HCT116 (cell line): Measurements from ENCODE around the gene ANKRD10. TPM values are rescaled to one million over a fixed set of nuclear protein-coding genes. Genes with fewer than 3 reads are reported as not detected.

Experiments
- ATAC-seq: fragments of 200-7000 bp; cut with Tn5 transposase; 2 replicates; pipeline ENCODE4 v1.9.1; 2020; ENCODE audit warnings: mild to moderate bottlenecking, moderate library complexity
- BruUV-seq: library from RNA; stranded (reverse); fragments of 400-500 nt; replicated peaks from 2 replicates; lab custom pipeline; 2021; lab: Mats Ljungman, UMichigan
- CTCF ChIA-PET: fragments of 300-600 bp; sonication (Branson Sonifier 250); formaldehyde crosslinking; loops from one replicate; lab custom pipeline; 2021; ENCODE audit warnings: antibody characterized with exemption; lab: Charles Lee
- POLR2A ChIA-PET: fragments of 300-600, 350-600 bp; sonication (Branson Sonifier 250); formaldehyde crosslinking; loops from one replicate; lab custom pipeline; 2021; ENCODE audit warnings: antibody characterized with exemption; lab: Charles Lee
- RAD21 ChIA-PET, 2 experiments: fragments of 300-600 bp; sonication (Branson Sonifier 250); formaldehyde crosslinking; loops; one replicate each; lab custom pipeline; 2023; ENCODE audit warnings: low total read pairs in 2 of 2; ENCODE audit not compliant: uncharacterized antibody in 2 of 2, unreplicated experiment in 2 of 2, low non-redundant PET in 1 of 2; lab: Charles Lee
- DNase-seq: peaks from one replicate; pipeline ENCODE4 v3.0.0-alpha.2; 2010; ENCODE audit warnings: low read depth, low spot score
- H2AFZ ChIP-seq: fragments of 200-600 bp; shearing (Covaris generic), sonication (generic); 2 replicates; pipeline ENCODE4 v1.6.1; 2017; ENCODE audit warnings: low read depth, mixed run types, mixed read lengths, antibody characterized with exemption, low read length; ENCODE audit not compliant: poor library complexity, severe bottlenecking
- H3K27ac ChIP-seq: 2 replicates; pipeline ENCODE4 v1.5.1; 2012; ENCODE audit warnings: low read depth, low read length
- H3K27me3 ChIP-seq: fragments of 200-600 bp; sonication (generic); 2 replicates; pipeline ENCODE4 v1.6.1; 2016; ENCODE audit warnings: mixed run types, low read length, mixed read lengths; ENCODE audit not compliant: insufficient read depth
- H3K36me3 ChIP-seq, 2 experiments: fragments of 200-500 bp in 1 of 2; fragments of 200-600 bp in 1 of 2; sonication (Bioruptor generic) in 1 of 2; sonication (generic) in 1 of 2; 2 replicates each; pipeline versions ENCODE4 v1.5.1 to v1.6.1; 2014 to 2016; ENCODE audit warnings: low read length in 2 of 2, inconsistent platforms in 1 of 2, mixed read lengths in 1 of 2, mixed run types in 1 of 2; ENCODE audit not compliant: insufficient read depth in 2 of 2, control insufficient read depth in 1 of 2
- H3K4me1 ChIP-seq, 2 experiments: fragments of 200-600 bp in 1 of 2; sonication (generic) in 1 of 2; 2 replicates each; pipeline versions ENCODE4 v1.5.1 to v1.6.1; 2012 to 2017; ENCODE audit warnings: low read length in 2 of 2, inconsistent platforms in 1 of 2, mild to moderate bottlenecking in 1 of 2, mixed read lengths in 1 of 2, mixed run types in 1 of 2, moderate library complexity in 1 of 2; ENCODE audit not compliant: insufficient read depth in 2 of 2, control insufficient read depth in 1 of 2
- H3K4me2 ChIP-seq: fragments of 200-600 bp; sonication (generic); 2 replicates; pipeline ENCODE4 v1.6.1; 2017; ENCODE audit warnings: mixed run types, low read length, mixed read lengths
- H3K4me3 ChIP-seq, 2 experiments: fragments of 200-600 bp in 1 of 2; sonication (generic) in 1 of 2; replicated peaks in 1 of 2; 2 replicates each; pipeline ENCODE4 v1.5.1; 2011 to 2016; ENCODE audit warnings: low read length in 2 of 2, control low read depth in 1 of 2, low read depth in 1 of 2, mild to moderate bottlenecking in 1 of 2, mixed read lengths in 1 of 2, mixed run types in 1 of 2
- H3K79me2 ChIP-seq: fragments of 200-600 bp; sonication (generic); 2 replicates; pipeline ENCODE4 v1.6.1; 2017; ENCODE audit warnings: mild to moderate bottlenecking, mixed run types, low read length, moderate library complexity, mixed read lengths; ENCODE audit not compliant: insufficient read depth
- H3K9ac ChIP-seq: fragments of 200-600 bp; sonication (generic); 2 replicates; pipeline ENCODE4 v1.6.1; 2016; ENCODE audit warnings: low read length, mixed read lengths
- H3K9me2 ChIP-seq: fragments of 200-600 bp; sonication (generic), shearing (Covaris generic); 2 replicates; pipeline ENCODE4 v1.6.1; 2017; ENCODE audit warnings: mixed run types, mild to moderate bottlenecking, moderate library complexity; ENCODE audit not compliant: insufficient read depth
- H3K9me3 ChIP-seq, 2 experiments: fragments of 200-500 bp in 1 of 2; fragments of 200-600 bp in 1 of 2; sonication (Bioruptor generic) in 1 of 2; sonication (generic) in 1 of 2; 2 replicates each; pipeline ENCODE4 v1.6.1; 2014 to 2017; ENCODE audit warnings: low read length in 2 of 2, mixed read lengths in 2 of 2, inconsistent platforms in 1 of 2, low read depth in 1 of 2, mild to moderate bottlenecking in 1 of 2, mixed run types in 1 of 2, moderate library complexity in 1 of 2; ENCODE audit not compliant: control insufficient read depth in 1 of 2, insufficient read depth in 1 of 2
- H4K20me1 ChIP-seq: fragments of 200-600 bp; sonication (generic), shearing (Covaris generic); 2 replicates; pipeline ENCODE4 v1.6.1; 2017; ENCODE audit warnings: mixed run types, mild to moderate bottlenecking, moderate library complexity; ENCODE audit not compliant: insufficient read depth
- ATF3 ChIP-seq: IDR thresholded peaks from 2 replicates; pipeline ENCODE4 v1.6.1; 2012
- CBX3 ChIP-seq: IDR thresholded peaks from 2 replicates; pipeline ENCODE4 v1.6.1; 2012; ENCODE audit warnings: low read depth
- CEBPB ChIP-seq: IDR thresholded peaks from 2 replicates; pipeline ENCODE4 v1.6.1; 2012; ENCODE audit warnings: low read depth
- EGR1 ChIP-seq: IDR thresholded peaks from 2 replicates; pipeline ENCODE4 v1.6.1; 2012; ENCODE audit warnings: low read depth
- EZH2 ChIP-seq: fragments of 200-600 bp; sonication (generic); IDR thresholded peaks from 2 replicates; pipeline ENCODE4 v1.6.1; 2017; ENCODE audit warnings: antibody characterized with exemption, mixed run types
- EZH2phosphoT487 ChIP-seq: fragments of 200-600 bp; IDR thresholded peaks from 2 replicates; pipeline ENCODE4 v1.6.1; 2018; ENCODE audit warnings: antibody characterized with exemption, borderline replicate concordance
- FOSL1 ChIP-seq: IDR thresholded peaks from 2 replicates; pipeline ENCODE4 v1.6.1; 2012; ENCODE audit warnings: low read depth
- JUND ChIP-seq: IDR thresholded peaks from 2 replicates; pipeline ENCODE4 v1.6.1; 2012
- MAX ChIP-seq: IDR thresholded peaks from 2 replicates; pipeline ENCODE4 v1.6.1; 2012
- TCF7L2 ChIP-seq: IDR thresholded peaks from 2 replicates; pipeline ENCODE4 v1.7.0; 2011; ENCODE audit warnings: borderline replicate concordance, inconsistent platforms; ENCODE audit not compliant: insufficient read depth, insufficient read length; ENCODE audit errors: extremely low read depth
- YY1 ChIP-seq: IDR thresholded peaks from 2 replicates; pipeline ENCODE4 v1.6.1; 2011; ENCODE audit warnings: low read length, low read depth, moderate library complexity, mild to moderate bottlenecking; ENCODE audit not compliant: insufficient replicate concordance; ENCODE audit errors: extremely low read depth
- ZFX ChIP-seq: fragments of 450-650 bp; IDR thresholded peaks from 2 replicates; pipeline ENCODE4 v1.6.1; 2017
- ZNF274 ChIP-seq: fragments of 200-500 bp; sonication (Bioruptor generic); IDR thresholded peaks from 2 replicates; pipeline ENCODE4 v1.6.1; 2014; ENCODE audit warnings: mild to moderate bottlenecking, low read depth, low read length, inconsistent platforms
- intact Hi-C: fragments of 100-400 bp; cut with micrococcal nuclease; formaldehyde crosslinking; loops from 2 replicates; pipeline ENCODE4 v1.10.0; 2022
- total RNA-seq: library from RNA; stranded (reverse); gene quantifications from one replicate; pipeline ENCODE4 v1.2.1, GENCODE V29; 2021; ENCODE audit not compliant: unreplicated experiment

ANKRD10 gene
- total RNA-seq, 1 experiment from 2014 or later = 173 TPM

GRCh38 chr13:110921209-110921608, 6.3 kb upstream of the ANKRD10 start:
- ChIA-PET POLR2A (no interaction called here), CTCF (no interaction called here), RAD21 (no interaction called here)
- TF ChIP-seq ZFX = no peak
- no peak for TF ChIP-seq FOSL1
- TF ChIP-seq ATF3 = no peak
- no peak for TF ChIP-seq CBX3
- TF ChIP-seq YY1 = no peak
- no peak for TF ChIP-seq MAX
- no peak for TF ChIP-seq EZH2phosphoT487
- no peak for TF ChIP-seq EZH2
- no peak for TF ChIP-seq CEBPB
- Histone ChIP-seq H3K79me2 (no peaks in the 10 kb centered on the region), H2AFZ (no peak overlapping the region), H3K9me2 (no peaks in the 10 kb centered on the region), H3K4me1 (peaks cover 7 to 17% of the 10 kb centered on the region in 2 experiments), H3K4me3 (no peak overlapping the region), H3K4me2 (no peak overlapping the region), H3K27me3 (no peaks in the 10 kb centered on the region), H3K9ac (no peak overlapping the region), H4K20me1 (no peaks in the 10 kb centered on the region), H3K36me3 (no peaks in the 10 kb centered on the region), H3K9me3 (no peaks in the 10 kb centered on the region), H3K27ac (no peak overlapping the region)
- DNase-seq (no peak), ATAC-seq (no peak)
- intact Hi-C loops = no loop called here
- no TSS peak for BruUV-seq

- Histone ChIP-seq H3K4me1 (peaks cover 9 to 21% of the 10 kb centered on the region in 2 experiments), H3K4me3 (no peak overlapping the region), H3K36me3 (no peaks in the 10 kb centered on the region), H3K9me2 (no peaks in the 10 kb centered on the region), H3K27me3 (no peaks in the 10 kb centered on the region), H3K4me2 (no peak overlapping the region), H3K27ac (no peak overlapping the region), H3K79me2 (no peaks in the 10 kb centered on the region), H2AFZ (no peak overlapping the region), H4K20me1 (no peaks in the 10 kb centered on the region), H3K9ac (no peak overlapping the region), H3K9me3 (no peaks in the 10 kb centered on the region)
- CTCF ChIA-PET = no interaction called here
- BruUV-seq = no TSS peak
- DNase-seq (no peak), ATAC-seq (no peak)
- intact Hi-C loops = no loop called here
- RAD21 ChIA-PET = no interaction called here
- TF ChIP-seq CEBPB (no peak), FOSL1 (no peak), JUND (no peak), TCF7L2 (no peak), ZNF274 (no peak), EZH2 (no peak), EGR1 (no peak)
- POLR2A ChIA-PET = no interaction called here
Measured at GRCh38 chr13:110920038-110920437, 5.2 kb upstream of the ANKRD10 start.
